ENCODE results near the gene FMO3. TPM values are rescaled to one million over a fixed set of nuclear protein-coding genes. Genes with fewer than 3 reads are reported as not detected.

FMO3 gene
- total RNA-seq, 2 experiments from 2014 or later: not detected

- BruUV-seq (replicated peaks): no TSS peak
- TF ChIP-seq CTCF (conservative IDR thresholded peaks at IDR 0.05; ENCODE audit: low read length) (no peak), EZH2phosphoT487 (IDR thresholded peaks at IDR 0.05; ENCODE audit: borderline replicate concordance, low read depth, low read length) (no peak)
Measured at GRCh38 chr1:171119648-171120047, 28.9 kb downstream of the FMO3 start.

GRCh38 chr1:171122299-171122698 lies 31.6 kb downstream of the FMO3 start:
- intact Hi-C loops (cut with micrococcal nuclease; ENCODE audit: unreplicated experiment): no loop called here
- no peaks in the 10 kb centered on the region for H3K4me1 ChIP-seq (ENCODE audit: insufficient read depth, low read length, poor library complexity, severe bottlenecking)
- H3K79me2 ChIP-seq (ENCODE audit: insufficient read depth, low read depth, low read length): no peaks in the 10 kb centered on the region
- H4K20me1 ChIP-seq (ENCODE audit: insufficient read depth, low read length): no peaks in the 10 kb centered on the region
- POLR2A ChIA-PET: interaction anchor here (0.6 to 1.2 kb wide), 3 partner anchors 11 to 41 kb away, joined by 3 to 4 read pairs (median 3); no protein-coding TSS in a partner anchor
- TF ChIP-seq EZH2phosphoT487 (IDR thresholded peaks at IDR 0.05; ENCODE audit: borderline replicate concordance, low read depth, low read length): no peak
- no peak for TF ChIP-seq CTCF (conservative IDR thresholded peaks at IDR 0.05; ENCODE audit: low read length)
- no peak overlapping the region for H2AFZ ChIP-seq (ENCODE audit: low read length)
- no peaks in the 10 kb centered on the region for H3K9me3 ChIP-seq (ENCODE audit: low read length)
- BruUV-seq (replicated peaks): no TSS peak
- H3K9me2 ChIP-seq (ENCODE audit: insufficient read depth, low read length): no peaks in the 10 kb centered on the region
- H3K4me2 ChIP-seq (ENCODE audit: low read length): no peak overlapping the region
- CTCF ChIA-PET (ENCODE audit: unreplicated experiment): no interaction called here
- no peak for DNase-seq (ENCODE audit: low spot score)
- H3K4me3 ChIP-seq (ENCODE audit: low read depth, low read length, poor library complexity, severe bottlenecking): no peak overlapping the region
- H3K36me3 ChIP-seq (ENCODE audit: insufficient read depth, low read length): no peaks in the 10 kb centered on the region
- no peak overlapping the region for H3K27ac ChIP-seq (ENCODE audit: low read depth, low read length, poor library complexity, severe bottlenecking)

More at GRCh38 chr1:171119648-171120047, 28.9 kb downstream of the FMO3 start:
- ChIA-PET POLR2A (no interaction called here), CTCF (ENCODE audit: unreplicated experiment) (no interaction called here)
- intact Hi-C loops (cut with micrococcal nuclease; ENCODE audit: unreplicated experiment): no loop called here
- H3K4me1 ChIP-seq (ENCODE audit: insufficient read depth, low read length, poor library complexity, severe bottlenecking): no peaks in the 10 kb centered on the region
- H4K20me1 ChIP-seq (ENCODE audit: insufficient read depth, low read length): no peaks in the 10 kb centered on the region
- H3K9me3 ChIP-seq (ENCODE audit: low read length): no peaks in the 10 kb centered on the region
- H3K79me2 ChIP-seq (ENCODE audit: insufficient read depth, low read depth, low read length): no peaks in the 10 kb centered on the region
- no peak overlapping the region for H3K4me3 ChIP-seq (ENCODE audit: low read depth, low read length, poor library complexity, severe bottlenecking)
- H2AFZ ChIP-seq (ENCODE audit: low read length): no peak overlapping the region
- H3K27ac ChIP-seq (ENCODE audit: low read depth, low read length, poor library complexity, severe bottlenecking): no peak overlapping the region
- no peaks in the 10 kb centered on the region for H3K36me3 ChIP-seq (ENCODE audit: insufficient read depth, low read length)
- H3K9me2 ChIP-seq (ENCODE audit: insufficient read depth, low read length): no peaks in the 10 kb centered on the region
- no peak for DNase-seq (ENCODE audit: low spot score)
- H3K4me2 ChIP-seq (ENCODE audit: low read length): no peak overlapping the region

- H3K79me2 ChIP-seq (ENCODE audit: insufficient read depth, low read depth, low read length): no peaks in the 10 kb centered on the region
- H4K20me1 ChIP-seq (ENCODE audit: insufficient read depth, low read length): no peaks in the 10 kb centered on the region
- ChIA-PET CTCF (ENCODE audit: unreplicated experiment) (no interaction called here), POLR2A (interaction anchor here (0.6 to 1.2 kb wide), 3 partner anchors 11 to 42 kb away, joined by 3 to 4 read pairs (median 3); no protein-coding TSS in a partner anchor)
- TF ChIP-seq EZH2phosphoT487 (IDR thresholded peaks at IDR 0.05; ENCODE audit: borderline replicate concordance, low read depth, low read length) (no peak), CTCF (conservative IDR thresholded peaks at IDR 0.05; ENCODE audit: low read length) (no peak)
- H3K9me3 ChIP-seq (ENCODE audit: low read length): no peaks in the 10 kb centered on the region
- no peaks in the 10 kb centered on the region for H3K36me3 ChIP-seq (ENCODE audit: insufficient read depth, low read length)
- H3K9me2 ChIP-seq (ENCODE audit: insufficient read depth, low read length): no peaks in the 10 kb centered on the region
- H3K4me1 ChIP-seq (ENCODE audit: insufficient read depth, low read length, poor library complexity, severe bottlenecking): no peaks in the 10 kb centered on the region
- BruUV-seq (replicated peaks): no TSS peak
- no peak overlapping the region for H3K27ac ChIP-seq (ENCODE audit: low read depth, low read length, poor library complexity, severe bottlenecking)
- DNase-seq (ENCODE audit: low spot score): no peak
- intact Hi-C loops (cut with micrococcal nuclease; ENCODE audit: unreplicated experiment): no loop called here
- H3K4me2 ChIP-seq (ENCODE audit: low read length): no peak overlapping the region
- no peak overlapping the region for H3K4me3 ChIP-seq (ENCODE audit: low read depth, low read length, poor library complexity, severe bottlenecking)
- no peak overlapping the region for H2AFZ ChIP-seq (ENCODE audit: low read length)
Measured at GRCh38 chr1:171122893-171123292, 32.2 kb downstream of the FMO3 start.
